Sigmoid colon (tissue), 7 donors: ENCODE data around the gene LY6G6D. TPM values are rescaled to one million over a fixed set of nuclear protein-coding genes. Genes with fewer than 3 reads are reported as not detected.

Source experiments
- DNase-seq: peaks from one replicate; pipeline ENCODE4 v3.0.0-alpha.2; 2019
- H3K27ac ChIP-seq, 4 donors: fragments of 200-600 bp; sonication (generic); one replicate each; pipeline ENCODE4 v1.5.1; 2016 to 2019; ENCODE audit warnings: mild to moderate bottlenecking in 1 of 4
- H3K27me3 ChIP-seq, 3 donors: fragments of 200-600 bp; sonication (generic); one replicate each; pipeline ENCODE4 v1.5.1; 2019; ENCODE audit warnings: mild to moderate bottlenecking in 1 of 3
- H3K36me3 ChIP-seq, 4 donors: fragments of 200-600 bp; sonication (generic); one replicate each; pipeline ENCODE4 v1.5.1; 2016 to 2019
- H3K4me1 ChIP-seq, 4 donors: fragments of 200-600 bp; sonication (generic); one replicate each; pipeline ENCODE4 v1.5.1; 2017 to 2019
- H3K4me3 ChIP-seq, 4 donors: fragments of 200-600 bp; sonication (generic); one replicate each; pipeline ENCODE4 v1.5.1; 2017 to 2019; ENCODE audit warnings: mild to moderate bottlenecking in 2 of 4, moderate library complexity in 1 of 4
- H3K9me3 ChIP-seq, 4 donors: fragments of 200-600 bp in 3 of 4; sonication (generic) in 3 of 4; one replicate each; pipeline versions ENCODE4 v1.5.1 to v1.6.1; 2013 to 2019
- EP300 ChIP-seq, 4 donors: sonication (generic); formaldehyde crosslinking; IDR thresholded peaks; one replicate each; pipeline ENCODE4 v1.6.1; 2017; ENCODE audit warnings: antibody characterized with exemption in 4 of 4
- POLR2A ChIP-seq, 2 donors: fragments of 450-650 bp; IDR thresholded peaks; one replicate each; pipeline ENCODE4 v1.6.1; 2016; ENCODE audit warnings: antibody characterized with exemption in 2 of 2, mild to moderate bottlenecking in 2 of 2, moderate library complexity in 2 of 2
- POLR2AphosphoS5 ChIP-seq, 4 donors: sonication (generic); formaldehyde crosslinking; IDR thresholded peaks; one replicate each; pipeline ENCODE4 v1.6.1; 2017; ENCODE audit warnings: antibody characterized with exemption in 4 of 4
- WGBS, 2 donors: extraction: QIAGEN DNeasy Blood & Tissue Kit; methylation state at CpG; one replicate each; pipeline ENCODE4 v1.1.7; 2013; 5-methylcytosine and 5-hydroxymethylcytosine counted together
- intact Hi-C: fragments of 100-400 bp; cut with DNase I; formaldehyde crosslinking; loops from one replicate; pipeline ENCODE4 v1.15.1; 2023
- polyA plus RNA-seq, 3 donors: library from polyadenylated mRNA; stranded (reverse); fragments of 200-250 nt; gene quantifications; one replicate each; pipeline ENCODE4 v1.2.3, GENCODE V29; 2013
- total RNA-seq, 4 donors: library from RNA; depleted of rRNA; stranded (reverse); fragments of >200 nt; gene quantifications; one replicate each; pipeline ENCODE4 v1.1.0, GENCODE V29; 2016
- TF ChIP-seq, protein P1 (sequence below), 4 experiments: fragments of 450-650 bp in 3 of 4; fragments of 200-600 bp in 1 of 4; IDR thresholded peaks; one replicate each; pipeline ENCODE4 v1.5.1; 2016 to 2019; ENCODE audit warnings: antibody characterized with exemption in 4 of 4, mild to moderate bottlenecking in 3 of 4, moderate library complexity in 2 of 4
- donor health status: healthy with polysubstance abuse.
- donor health status: Bipolar disorder and iron deficiency.
- donor health status: healthy.

The LY6G6D gene
- total and polyA plus RNA-seq, 7 donors = 0.31 to 21.2 (median 6.4) TPM; not detected in 2

DNA sequence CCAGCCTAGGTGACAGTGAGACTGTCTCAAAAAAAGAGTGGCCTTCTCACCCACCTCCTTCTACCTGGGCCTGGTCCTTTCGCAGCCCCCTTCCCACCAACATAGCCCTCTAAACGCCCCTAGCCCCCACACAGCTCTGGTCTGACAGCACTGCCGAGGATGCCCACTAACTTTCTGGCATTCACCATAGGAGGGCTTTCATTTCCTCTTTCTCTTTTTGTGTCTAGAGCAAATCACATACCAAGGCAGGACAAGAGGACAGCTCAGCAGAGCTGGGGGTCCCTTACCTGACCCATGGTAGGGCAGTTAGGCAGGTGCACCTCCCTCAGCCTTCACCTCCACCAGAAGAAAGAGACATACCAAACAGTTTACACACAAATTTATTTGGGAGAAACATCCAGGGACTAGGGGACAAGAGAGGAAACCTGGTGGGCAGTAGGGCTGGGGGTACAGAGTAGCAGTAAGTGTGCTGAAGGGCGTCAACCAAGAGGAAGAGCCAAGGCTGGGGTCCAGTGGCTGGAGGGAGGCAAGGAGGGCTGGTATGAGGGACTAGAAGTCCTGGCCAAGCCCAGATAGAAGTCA is 38.7 kb upstream of the LY6G6D start:
- no peak for DNase-seq
- 76 to 84% methylated on average over 4 of the region's 4 CpGs for WGBS, 2 donors
- intact Hi-C loops = no loop called here
- TF ChIP-seq, protein P1, sequence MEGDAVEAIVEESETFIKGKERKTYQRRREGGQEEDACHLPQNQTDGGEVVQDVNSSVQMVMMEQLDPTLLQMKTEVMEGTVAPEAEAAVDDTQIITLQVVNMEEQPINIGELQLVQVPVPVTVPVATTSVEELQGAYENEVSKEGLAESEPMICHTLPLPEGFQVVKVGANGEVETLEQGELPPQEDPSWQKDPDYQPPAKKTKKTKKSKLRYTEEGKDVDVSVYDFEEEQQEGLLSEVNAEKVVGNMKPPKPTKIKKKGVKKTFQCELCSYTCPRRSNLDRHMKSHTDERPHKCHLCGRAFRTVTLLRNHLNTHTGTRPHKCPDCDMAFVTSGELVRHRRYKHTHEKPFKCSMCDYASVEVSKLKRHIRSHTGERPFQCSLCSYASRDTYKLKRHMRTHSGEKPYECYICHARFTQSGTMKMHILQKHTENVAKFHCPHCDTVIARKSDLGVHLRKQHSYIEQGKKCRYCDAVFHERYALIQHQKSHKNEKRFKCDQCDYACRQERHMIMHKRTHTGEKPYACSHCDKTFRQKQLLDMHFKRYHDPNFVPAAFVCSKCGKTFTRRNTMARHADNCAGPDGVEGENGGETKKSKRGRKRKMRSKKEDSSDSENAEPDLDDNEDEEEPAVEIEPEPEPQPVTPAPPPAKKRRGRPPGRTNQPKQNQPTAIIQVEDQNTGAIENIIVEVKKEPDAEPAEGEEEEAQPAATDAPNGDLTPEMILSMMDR (IDR thresholded peaks at IDR 0.05) = no peak
- TF ChIP-seq EP300 (IDR thresholded peaks at IDR 0.05) (no peak), POLR2AphosphoS5 (IDR thresholded peaks at IDR 0.05) (no peak)
- H3K27ac ChIP-seq = no peak overlapping the region
- peaks cover 0 to 23% (median 15%) of the 10 kb centered on the region in 4 donors for H3K36me3 ChIP-seq
- H3K27me3 ChIP-seq = no peaks in the 10 kb centered on the region
- no peak overlapping the region for H3K4me3 ChIP-seq
- peaks cover 0 to 15% (median 9%) of the 10 kb centered on the region in 4 donors for H3K4me1 ChIP-seq
- H3K9me3 ChIP-seq = no peaks in the 10 kb centered on the region

DNA sequence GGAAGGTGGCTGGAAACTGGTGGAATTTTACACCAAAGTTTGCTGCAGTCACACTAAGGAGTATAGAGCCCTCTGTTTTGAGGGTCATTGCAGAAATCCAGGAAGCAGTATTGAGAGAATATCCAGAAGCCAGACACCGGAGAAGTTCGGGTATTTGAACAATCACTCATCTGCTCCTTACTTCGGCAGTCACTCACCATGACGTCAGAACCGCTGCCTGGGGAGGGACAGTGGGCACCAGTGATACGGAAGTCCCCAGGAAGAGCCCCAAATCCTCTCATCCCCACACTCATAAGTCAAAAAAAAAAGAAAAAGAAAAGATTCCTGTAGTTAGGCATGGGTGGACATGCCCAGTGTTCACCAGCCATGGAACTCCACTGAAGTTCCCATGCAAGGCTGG is 38.2 kb upstream of the LY6G6D start:
- Histone ChIP-seq H3K4me1 (peaks cover 0 to 19% (median 13%) of the 10 kb centered on the region in 4 donors), H3K27me3 (no peaks in the 10 kb centered on the region), H3K4me3 (no peak overlapping the region), H3K9me3 (no peaks in the 10 kb centered on the region), H3K27ac (no peak overlapping the region), H3K36me3 (peaks cover 0 to 18% (median 10%) of the 10 kb centered on the region in 4 donors)
- intact Hi-C loops = no loop called here
- TF ChIP-seq POLR2AphosphoS5 (IDR thresholded peaks at IDR 0.05) (no peak), POLR2A (IDR thresholded peaks at IDR 0.05) (no peak), EP300 (IDR thresholded peaks at IDR 0.05) (no peak)
- TF ChIP-seq, protein P1 (IDR thresholded peaks at IDR 0.05) = no peak
- 88 to 91% methylated on average over 6 of the region's 6 CpGs for WGBS, 2 donors
- no peak for DNase-seq

DNA sequence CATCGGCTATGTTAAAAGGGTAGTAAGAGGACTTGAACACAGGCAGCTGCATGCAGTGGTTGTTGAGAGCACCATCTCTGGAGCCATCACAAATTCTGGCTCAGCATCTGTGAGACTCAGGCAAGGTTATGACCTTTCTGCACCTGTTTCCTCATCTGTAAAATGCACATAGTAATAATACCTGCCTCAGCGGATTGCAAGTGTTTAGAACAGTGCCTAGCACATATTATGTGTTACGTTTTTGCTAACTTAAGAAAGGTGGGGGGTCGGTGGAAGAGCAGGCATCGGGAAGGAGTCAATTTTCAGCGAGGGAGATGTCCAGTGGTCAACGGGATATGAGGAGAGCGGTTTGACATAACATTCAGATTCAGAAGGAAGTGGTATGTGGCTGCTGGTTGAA is 37.2 kb upstream of the LY6G6D start:
- TF ChIP-seq EP300 (IDR thresholded peaks at IDR 0.05) (no peak), POLR2A (IDR thresholded peaks at IDR 0.05) (no peak), POLR2AphosphoS5 (IDR thresholded peaks at IDR 0.05) (no peak)
- TF ChIP-seq, protein P1 (IDR thresholded peaks at IDR 0.05) = no peak
- no peak overlapping the region for H3K4me3 ChIP-seq
- intact Hi-C loops = no loop called here
- H3K4me1 ChIP-seq = peaks cover 0 to 19% (median 13%) of the 10 kb centered on the region in 4 donors
- no peaks in the 10 kb centered on the region for H3K9me3 ChIP-seq
- peaks cover 0 to 9% (median 2%) of the 10 kb centered on the region in 4 donors for H3K36me3 ChIP-seq
- 80 to 83% methylated on average over 8 of the region's 8 CpGs for WGBS, 2 donors
- no peaks in the 10 kb centered on the region for H3K27me3 ChIP-seq
- no peak for DNase-seq
- no peak overlapping the region for H3K27ac ChIP-seq

DNA sequence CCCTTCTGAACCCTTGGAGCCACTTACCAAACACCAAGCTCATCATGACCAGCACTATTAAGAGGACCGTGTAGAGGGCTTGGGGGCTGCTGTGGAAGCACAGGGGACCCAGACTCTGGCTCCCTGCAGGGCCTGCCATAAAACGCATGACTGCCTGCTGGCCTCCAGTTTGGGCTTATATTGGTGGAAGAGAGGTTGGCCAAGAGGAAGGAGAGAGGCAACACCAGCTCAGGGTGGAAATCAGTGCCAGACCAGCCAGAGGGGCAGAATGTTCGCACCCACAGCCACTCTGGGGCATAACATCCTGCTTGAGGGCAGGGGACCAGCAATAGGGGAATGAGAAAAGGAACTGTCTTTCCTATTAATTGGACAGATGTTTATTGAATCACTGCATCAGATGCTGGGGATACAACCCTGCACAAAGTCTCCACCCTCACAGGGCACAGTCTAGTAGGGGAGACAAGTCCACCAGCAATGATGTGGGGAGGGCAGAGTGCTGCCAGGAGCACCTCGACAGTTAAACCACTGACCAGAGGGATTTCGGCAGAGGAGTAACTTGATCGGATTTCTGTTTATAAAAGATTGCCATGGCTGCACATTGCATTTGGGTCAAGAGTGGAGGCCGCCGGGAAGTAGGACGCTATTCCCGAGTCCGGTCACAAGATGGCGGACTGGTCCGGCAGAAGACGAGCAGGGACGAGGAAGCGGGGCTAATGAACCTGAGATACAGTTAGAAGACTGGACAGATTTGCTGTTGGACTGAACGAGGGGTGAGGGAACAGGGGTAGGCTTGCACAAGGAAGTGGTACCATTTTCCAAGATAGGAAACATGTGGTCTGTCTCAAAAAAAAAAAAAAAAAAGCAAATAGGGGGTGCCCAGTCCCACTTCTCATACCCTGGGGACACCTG is 34.7 kb upstream of the LY6G6D start, which contains the start of gene LY6G5C:
Gene LY6G5C, minus strand, starts transcription at position 842 of the 909 bp plus-strand sequence. Its CDS starts 694 bp downstream, at position 148.
- peak within 1 kb of the TSS; percentile 66 to 83 (median 73) for H3K27ac ChIP-seq
- no peaks in the 10 kb centered on the region for H3K9me3 ChIP-seq
- no peaks in the 10 kb centered on the region for H3K27me3 ChIP-seq
- intact Hi-C loops = loop anchor here (1.0 to 5.0 kb wide), 6 partner anchors 47 to 272 kb away; partner anchors contain the start of gene DDAH2
- peaks cover 0 to 2% (median 0%) of the 10 kb centered on the region in 4 donors for H3K36me3 ChIP-seq
- DNase-seq = peak; percentile 95
- 13 to 15% methylated on average over 17 of the region's 17 CpGs for WGBS, 2 donors
- TF ChIP-seq POLR2AphosphoS5 (IDR thresholded peaks at IDR 0.05) (peak in 2 of 4 donors; percentile 13 to 41), POLR2A (IDR thresholded peaks at IDR 0.05) (no peak)
- TF ChIP-seq, protein P1 (IDR thresholded peaks at IDR 0.05) = peak; percentile 37 to 68 (median 61)
- peak within 1 kb of the TSS; percentile 29 to 63 (median 53) for H3K4me3 ChIP-seq
- peaks cover 0 to 21% (median 13%) of the 10 kb centered on the region in 4 donors for H3K4me1 ChIP-seq
